ENCODE measurements around the gene ZMIZ1.

DNA sequence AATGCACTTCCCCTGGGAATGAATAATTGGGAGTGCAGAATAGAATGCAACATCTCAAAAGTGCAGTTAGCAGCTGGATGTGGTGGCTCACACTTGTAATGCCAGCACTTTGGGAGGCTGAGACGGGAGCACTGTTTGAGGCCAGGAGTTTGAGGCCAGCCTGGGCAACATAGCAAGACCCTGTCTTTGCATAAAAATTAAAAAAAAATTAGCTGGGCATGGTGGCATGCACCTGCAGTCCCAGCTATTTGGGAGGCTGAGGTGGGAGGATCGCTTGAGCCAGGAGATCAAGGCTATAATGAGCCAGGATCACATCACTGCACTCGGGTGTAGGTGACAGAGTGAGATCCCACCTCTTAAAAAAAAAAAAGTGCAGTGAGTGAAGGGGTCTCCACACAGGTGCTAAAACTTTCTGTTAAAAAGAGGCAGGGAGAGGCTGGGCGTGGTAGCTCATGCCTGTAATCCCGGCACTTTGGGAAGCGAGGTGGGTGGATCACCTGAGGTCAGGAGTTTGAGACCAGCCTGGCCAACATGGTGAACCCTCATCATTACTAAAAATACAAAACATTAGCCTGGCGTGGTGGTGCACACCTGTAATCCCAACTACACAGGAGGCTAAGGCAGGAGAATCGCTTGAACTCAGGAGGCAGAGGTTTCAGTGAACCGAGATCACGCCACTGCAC lies 13.5 kb upstream of the ZMIZ1 start:
- TF ChIP-seq, protein P1, sequence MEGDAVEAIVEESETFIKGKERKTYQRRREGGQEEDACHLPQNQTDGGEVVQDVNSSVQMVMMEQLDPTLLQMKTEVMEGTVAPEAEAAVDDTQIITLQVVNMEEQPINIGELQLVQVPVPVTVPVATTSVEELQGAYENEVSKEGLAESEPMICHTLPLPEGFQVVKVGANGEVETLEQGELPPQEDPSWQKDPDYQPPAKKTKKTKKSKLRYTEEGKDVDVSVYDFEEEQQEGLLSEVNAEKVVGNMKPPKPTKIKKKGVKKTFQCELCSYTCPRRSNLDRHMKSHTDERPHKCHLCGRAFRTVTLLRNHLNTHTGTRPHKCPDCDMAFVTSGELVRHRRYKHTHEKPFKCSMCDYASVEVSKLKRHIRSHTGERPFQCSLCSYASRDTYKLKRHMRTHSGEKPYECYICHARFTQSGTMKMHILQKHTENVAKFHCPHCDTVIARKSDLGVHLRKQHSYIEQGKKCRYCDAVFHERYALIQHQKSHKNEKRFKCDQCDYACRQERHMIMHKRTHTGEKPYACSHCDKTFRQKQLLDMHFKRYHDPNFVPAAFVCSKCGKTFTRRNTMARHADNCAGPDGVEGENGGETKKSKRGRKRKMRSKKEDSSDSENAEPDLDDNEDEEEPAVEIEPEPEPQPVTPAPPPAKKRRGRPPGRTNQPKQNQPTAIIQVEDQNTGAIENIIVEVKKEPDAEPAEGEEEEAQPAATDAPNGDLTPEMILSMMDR (conservative IDR thresholded peaks at IDR 0.05 in 1 of 2, IDR thresholded peaks at IDR 0.05 in 1 of 2; ENCODE audit: low read depth in 1 of 2, low read length in 2 of 2) = no peak
- no peak for TF ChIP-seq EZH2 (IDR thresholded peaks at IDR 0.05; ENCODE audit: low read length, missing control alignments)

All from fibroblast of lung (primary cell).